GM06990 (cell line): ENCODE results near the gene OGN.

ENCODE experiments used
- DNase-seq: peaks from one replicate; pipeline ENCODE4 v3.0.0-alpha.2; 2011; ENCODE audit not compliant: insufficient read length; ENCODE audit errors: extremely low read depth
- H3K27me3 ChIP-seq: replicated peaks from 2 replicates; pipeline ENCODE4 v1.6.0; 2011; ENCODE audit warnings: low read length; ENCODE audit not compliant: control insufficient read depth, insufficient read depth
- H3K36me3 ChIP-seq: 2 replicates; pipeline ENCODE4 v1.5.1; 2011; ENCODE audit warnings: low read length; ENCODE audit not compliant: control insufficient read depth, insufficient read depth
- H3K4me3 ChIP-seq: replicated peaks from 2 replicates; pipeline ENCODE4 v1.5.1; 2011; ENCODE audit warnings: low read depth, mild to moderate bottlenecking, control low read depth, low read length
- CTCF ChIP-seq: IDR thresholded peaks from 2 replicates; pipeline ENCODE4 v1.5.1; 2011; ENCODE audit warnings: low read length, control low read depth, mild to moderate bottlenecking, inconsistent platforms; ENCODE audit not compliant: insufficient read depth, poor library complexity, severe bottlenecking

Gene OGN

GRCh38 chr9:92359394-92359995 lies 44.9 kb downstream of the OGN start:
- H3K4me3 ChIP-seq: no peak overlapping the region
- no peaks in the 10 kb centered on the region for H3K27me3 ChIP-seq
- TF ChIP-seq CTCF: no peak
- H3K36me3 ChIP-seq: no peaks in the 10 kb centered on the region
- DNase-seq: no peak

- Histone ChIP-seq H3K36me3 (no peaks in the 10 kb centered on the region; the same call in 1 of the 2 replicates), H3K4me3 (no peak overlapping the region), H3K27me3 (no peaks in the 10 kb centered on the region)
- DNase-seq: no peak
- TF ChIP-seq CTCF: no peak
Measured at GRCh38 chr9:92353051-92353450, 51.3 kb downstream of the OGN start.

GRCh38 chr9:92350740-92351133 lies 53.6 kb downstream of the OGN start:
- DNase-seq: no peak
- no peaks in the 10 kb centered on the region for H3K27me3 ChIP-seq
- H3K36me3 ChIP-seq: no peaks in the 10 kb centered on the region; the same call in 1 of the 2 replicates
- H3K4me3 ChIP-seq: no peak overlapping the region
- TF ChIP-seq CTCF: no peak

GRCh38 chr9:92349771-92350739 lies 54.3 kb downstream of the OGN start:
- Histone ChIP-seq H3K36me3 (no peaks in the 10 kb centered on the region; the same call in 1 of the 2 replicates), H3K4me3 (no peak overlapping the region), H3K27me3 (no peaks in the 10 kb centered on the region)
- TF ChIP-seq CTCF: no peak
- no peak for DNase-seq

- TF ChIP-seq CTCF: no peak
- Histone ChIP-seq H3K4me3 (no peak overlapping the region), H3K27me3 (no peaks in the 10 kb centered on the region), H3K36me3 (peaks cover 1% of the 10 kb centered on the region)
- no peak for DNase-seq
Measured at GRCh38 chr9:92345582-92345981, 58.8 kb downstream of the OGN start.
